Neural progenitor cell (in vitro differentiated cells): ENCODE data around the gene C20orf202. TPM values are rescaled to one million over a fixed set of nuclear protein-coding genes. Genes with fewer than 3 reads are reported as not detected.
"Not testable (repeated sequence)": the region's sequence is repeated elsewhere in the genome, so short reads cannot be mapped to it uniquely, and the experiment has no call there.

ENCODE experiments used
- DNase-seq: peaks from one replicate; pipeline ENCODE4 v3.0.0-alpha.2; 2016; ENCODE audit warnings: low spot score
- H2AFZ ChIP-seq: fragments of 200-600 bp; sonication (generic); replicated peaks from 2 replicates; pipeline ENCODE4 v1.6.1; 2016; ENCODE audit warnings: antibody characterized with exemption
- H3F3A ChIP-seq: fragments of 200-600 bp; sonication (generic); 2 replicates; pipeline ENCODE4 v1.6.1; 2016; ENCODE audit warnings: antibody characterized with exemption, low read depth
- H3K27ac ChIP-seq: fragments of 200-600 bp; sonication (generic); 2 replicates; pipeline ENCODE4 v1.5.1; 2016; ENCODE audit warnings: mild to moderate bottlenecking
- H3K27me3 ChIP-seq: fragments of 200-600 bp; sonication (generic); 2 replicates; pipeline ENCODE4 v1.6.1; 2016; ENCODE audit warnings: mild to moderate bottlenecking, moderate library complexity
- H3K36me3 ChIP-seq: fragments of 200-600 bp; sonication (generic); 2 replicates; pipeline ENCODE4 v1.5.1; 2016
- H3K4me1 ChIP-seq: fragments of 200-600 bp; sonication (generic); 2 replicates; pipeline ENCODE4 v1.6.1; 2016; ENCODE audit warnings: mixed run types
- H3K4me2 ChIP-seq: fragments of 200-600 bp; sonication (generic); 2 replicates; pipeline ENCODE4 v1.6.1; 2016
- H3K4me3 ChIP-seq: fragments of 200-600 bp; sonication (generic); 2 replicates; pipeline ENCODE4 v1.5.1; 2016
- H3K79me2 ChIP-seq: fragments of 200-600 bp; sonication (generic); 2 replicates; pipeline ENCODE4 v1.6.1; 2016; ENCODE audit warnings: low read depth
- H3K9ac ChIP-seq: fragments of 200-600 bp; sonication (generic); 2 replicates; pipeline ENCODE4 v1.6.1; 2016
- H3K9me3 ChIP-seq: fragments of 200-600 bp; sonication (generic); 2 replicates; pipeline ENCODE4 v1.5.1; 2016; ENCODE audit warnings: low read depth
- H4K20me1 ChIP-seq: fragments of 200-600 bp; sonication (generic); 2 replicates; pipeline ENCODE4 v1.6.1; 2016; ENCODE audit warnings: low read depth
- H3K27ac Mint-ChIP-seq: 3 replicates; pipeline ENCODE4 v1.8.0; 2021; ENCODE audit warnings: mixed read lengths
- H3K27me3 Mint-ChIP-seq: 2 replicates; pipeline ENCODE4 v1.8.0; 2022; ENCODE audit warnings: low read depth, mild to moderate bottlenecking, inconsistent platforms, moderate library complexity, mixed read lengths; ENCODE audit not compliant: insufficient read depth
- H3K36me3 Mint-ChIP-seq: 3 replicates; pipeline ENCODE4 v1.8.0; 2021; ENCODE audit warnings: mixed read lengths
- H3K4me1 Mint-ChIP-seq: 3 replicates; pipeline ENCODE4 v1.8.0; 2021; ENCODE audit warnings: mixed read lengths
- H3K4me3 Mint-ChIP-seq: 3 replicates; pipeline ENCODE4 v1.8.0; 2021; ENCODE audit warnings: mild to moderate bottlenecking, moderate library complexity, mixed read lengths
- H3K9me3 Mint-ChIP-seq: 3 replicates; pipeline ENCODE4 v1.8.0; 2020; ENCODE audit warnings: mixed read lengths
- CTCF ChIP-seq: fragments of 200-600 bp; sonication (generic); IDR thresholded peaks from 2 replicates; pipeline ENCODE4 v1.5.1; 2017; ENCODE audit warnings: antibody characterized with exemption, mild to moderate bottlenecking
- EZH2 ChIP-seq: fragments of 200-600 bp; sonication (generic); IDR thresholded peaks from 2 replicates; pipeline ENCODE4 v1.6.1; 2017; ENCODE audit warnings: antibody characterized with exemption, mild to moderate bottlenecking, moderate library complexity
- EZH2phosphoT487 ChIP-seq: fragments of 200-600 bp; sonication (generic); IDR thresholded peaks from 2 replicates; pipeline ENCODE4 v1.6.1; 2017; ENCODE audit warnings: antibody characterized with exemption
- total RNA-seq: library from RNA; depleted of rRNA; stranded (reverse); fragments of >200 nt; gene quantifications from 2 replicates; pipeline ENCODE4 v1.2.3, GENCODE V29; 2015; ENCODE audit warnings: low replicate concordance

The C20orf202 gene
- total RNA-seq, 1 donor from 2014 or later = not detected

- H3K9me3 Mint-ChIP-seq = no peaks in the 10 kb centered on the region
- no peak overlapping the region for H3K27ac Mint-ChIP-seq
- no peak overlapping the region for H2AFZ ChIP-seq
- no peak overlapping the region for H3K4me3 Mint-ChIP-seq
- peaks cover 4% of the 10 kb centered on the region for H3K27me3 Mint-ChIP-seq
- no peaks in the 10 kb centered on the region for H3F3A ChIP-seq
- no peak overlapping the region for H3K27ac ChIP-seq
- no peaks in the 10 kb centered on the region for H3K36me3 ChIP-seq
- H3K9me3 ChIP-seq = no peaks in the 10 kb centered on the region
- no peak overlapping the region for H3K9ac ChIP-seq
- H3K4me1 Mint-ChIP-seq = no peaks in the 10 kb centered on the region
- H3K79me2 ChIP-seq = no peaks in the 10 kb centered on the region
- peaks cover 17% of the 10 kb centered on the region for H3K27me3 ChIP-seq
- no peaks in the 10 kb centered on the region for H3K4me1 ChIP-seq
- H3K4me3 ChIP-seq = no peak overlapping the region
- no peaks in the 10 kb centered on the region for H4K20me1 ChIP-seq
- no peaks in the 10 kb centered on the region for H3K36me3 Mint-ChIP-seq
- TF ChIP-seq EZH2phosphoT487 (no peak), EZH2 (no peak), CTCF (no peak)
- no peak for DNase-seq
- no peak overlapping the region for H3K4me2 ChIP-seq
Measured at GRCh38 chr20:1247689-1248088, 44.4 kb downstream of the C20orf202 start.

GRCh38 chr20:1250282-1250681, 47.0 kb downstream of the C20orf202 start:
- not testable (repeated sequence) for H3K4me3 ChIP-seq, DNase-seq, H3K9me3 ChIP-seq, H3K4me1 Mint-ChIP-seq, H3K27me3 Mint-ChIP-seq, H4K20me1 ChIP-seq, H3K36me3 Mint-ChIP-seq, H3K4me2 ChIP-seq, H3K36me3 ChIP-seq, H3F3A ChIP-seq, H3K27ac ChIP-seq, H3K9me3 Mint-ChIP-seq, H3K27ac Mint-ChIP-seq, H3K4me3 Mint-ChIP-seq, H3K9ac ChIP-seq, H3K4me1 ChIP-seq, H2AFZ ChIP-seq, H3K79me2 ChIP-seq
- peaks cover 14% of the 10 kb centered on the region for H3K27me3 ChIP-seq

- H3K9me3 ChIP-seq = peaks cover 4% of the 10 kb centered on the region
- H3K36me3 ChIP-seq = no peaks in the 10 kb centered on the region
- no peak for DNase-seq
- no peak overlapping the region for H3K4me2 ChIP-seq
- H3K27ac Mint-ChIP-seq = no peak overlapping the region
- no peaks in the 10 kb centered on the region for H4K20me1 ChIP-seq
- no peaks in the 10 kb centered on the region for H3K4me1 Mint-ChIP-seq
- H3K36me3 Mint-ChIP-seq = no peaks in the 10 kb centered on the region
- no peak for TF ChIP-seq CTCF
- no peak for TF ChIP-seq EZH2phosphoT487
- TF ChIP-seq EZH2 = no peak
- peak overlapping the region; percentile 69 for H2AFZ ChIP-seq
- no peak overlapping the region for H3K9ac ChIP-seq
- H3K27me3 Mint-ChIP-seq = peaks cover 7% of the 10 kb centered on the region
- H3K79me2 ChIP-seq = no peaks in the 10 kb centered on the region
- no peaks in the 10 kb centered on the region for H3F3A ChIP-seq
- no peak overlapping the region for H3K4me3 ChIP-seq
- H3K4me1 ChIP-seq = no peaks in the 10 kb centered on the region
- no peak overlapping the region for H3K27ac ChIP-seq
- H3K27me3 ChIP-seq = peaks cover 31% of the 10 kb centered on the region
- no peak overlapping the region for H3K4me3 Mint-ChIP-seq
- H3K9me3 Mint-ChIP-seq = no peaks in the 10 kb centered on the region
Measured at GRCh38 chr20:1252416-1252815, 49.2 kb downstream of the C20orf202 start.

- Mint-ChIP-seq H3K9me3 (no peaks in the 10 kb centered on the region), H3K27ac (no peak overlapping the region), H3K4me3 (no peak overlapping the region), H3K36me3 (no peaks in the 10 kb centered on the region), H3K27me3 (peaks cover 7% of the 10 kb centered on the region), H3K4me1 (no peaks in the 10 kb centered on the region)
- Histone ChIP-seq H3K9ac (no peak overlapping the region), H3K4me1 (no peaks in the 10 kb centered on the region), H2AFZ (no peak overlapping the region), H3F3A (no peaks in the 10 kb centered on the region), H3K9me3 (peaks cover 4% of the 10 kb centered on the region), H4K20me1 (no peaks in the 10 kb centered on the region), H3K4me3 (no peak overlapping the region), H3K27me3 (peaks cover 46% of the 10 kb centered on the region), H3K27ac (no peak overlapping the region), H3K79me2 (no peaks in the 10 kb centered on the region), H3K4me2 (no peak overlapping the region), H3K36me3 (no peaks in the 10 kb centered on the region)
- TF ChIP-seq CTCF = no peak
- no peak for TF ChIP-seq EZH2
- TF ChIP-seq EZH2phosphoT487 = no peak
- DNase-seq = no peak
Measured at GRCh38 chr20:1254254-1254653, 51.0 kb downstream of the C20orf202 start.
